ENCODE results near the gene EXOC3. TPM values are rescaled to one million over a fixed set of nuclear protein-coding genes. Genes with fewer than 3 reads are reported as not detected.

EXOC3 gene
- total RNA-seq, 1 donor from 2014 or later = 19.2 TPM

DNA sequence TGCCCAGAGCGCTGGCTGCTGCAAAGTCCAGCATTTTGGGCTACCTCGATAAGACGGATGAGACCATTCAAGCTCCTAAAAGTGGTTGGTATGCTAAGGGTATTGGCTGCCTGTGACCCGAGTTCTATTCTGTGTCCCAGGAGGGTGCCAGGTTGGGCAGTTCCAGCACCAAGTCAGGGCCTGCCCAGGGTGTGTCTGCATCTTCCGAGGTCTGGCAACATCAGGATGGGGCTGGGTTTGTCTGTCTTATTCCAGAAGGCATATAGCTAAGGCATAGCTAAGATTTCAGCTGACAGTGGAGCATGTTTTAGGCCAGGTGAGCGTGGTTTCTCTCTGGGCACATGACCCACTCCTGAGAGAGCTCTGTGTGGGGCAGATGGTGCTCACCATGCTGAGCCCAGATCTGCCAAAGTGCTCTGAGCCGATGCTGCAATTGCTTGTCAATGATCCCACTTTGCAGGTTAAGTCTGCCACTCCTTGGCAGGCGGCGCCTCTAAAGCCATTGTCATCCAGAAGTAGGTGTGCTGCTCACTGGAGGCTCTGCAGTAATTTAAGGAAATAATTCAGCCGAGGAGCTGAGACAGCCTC is 73.5 kb downstream of the EXOC3 start:
- no peak overlapping the region for H2AFZ ChIP-seq (replicated peaks)
- no peak for DNase-seq (ENCODE audit: low spot score)
- no peaks in the 10 kb centered on the region for H3K36me3 ChIP-seq
- no peaks in the 10 kb centered on the region for H3K79me2 ChIP-seq (ENCODE audit: low read depth)
- peaks cover 16% of the 10 kb centered on the region for H3K4me1 ChIP-seq
- no peak overlapping the region for H3K4me2 ChIP-seq
- no peaks in the 10 kb centered on the region for H3K9me3 ChIP-seq (ENCODE audit: low read depth)
- Mint-ChIP-seq H3K27me3 (ENCODE audit: insufficient read depth, low read depth) (peaks cover 37% of the 10 kb centered on the region), H3K36me3 (no peaks in the 10 kb centered on the region), H3K4me1 (peaks cover 18% of the 10 kb centered on the region), H3K27ac (no peak overlapping the region), H3K4me3 (peak overlapping the region; percentile 18), H3K9me3 (no peaks in the 10 kb centered on the region)
- H3K27me3 ChIP-seq = peaks cover 77% of the 10 kb centered on the region
- H3F3A ChIP-seq (ENCODE audit: low read depth) = peaks cover 5% of the 10 kb centered on the region
- H3K9ac ChIP-seq = no peak overlapping the region
- peaks cover 4% of the 10 kb centered on the region for H4K20me1 ChIP-seq (ENCODE audit: low read depth)
- H3K27ac ChIP-seq = no peak overlapping the region
- TF ChIP-seq, protein P1, sequence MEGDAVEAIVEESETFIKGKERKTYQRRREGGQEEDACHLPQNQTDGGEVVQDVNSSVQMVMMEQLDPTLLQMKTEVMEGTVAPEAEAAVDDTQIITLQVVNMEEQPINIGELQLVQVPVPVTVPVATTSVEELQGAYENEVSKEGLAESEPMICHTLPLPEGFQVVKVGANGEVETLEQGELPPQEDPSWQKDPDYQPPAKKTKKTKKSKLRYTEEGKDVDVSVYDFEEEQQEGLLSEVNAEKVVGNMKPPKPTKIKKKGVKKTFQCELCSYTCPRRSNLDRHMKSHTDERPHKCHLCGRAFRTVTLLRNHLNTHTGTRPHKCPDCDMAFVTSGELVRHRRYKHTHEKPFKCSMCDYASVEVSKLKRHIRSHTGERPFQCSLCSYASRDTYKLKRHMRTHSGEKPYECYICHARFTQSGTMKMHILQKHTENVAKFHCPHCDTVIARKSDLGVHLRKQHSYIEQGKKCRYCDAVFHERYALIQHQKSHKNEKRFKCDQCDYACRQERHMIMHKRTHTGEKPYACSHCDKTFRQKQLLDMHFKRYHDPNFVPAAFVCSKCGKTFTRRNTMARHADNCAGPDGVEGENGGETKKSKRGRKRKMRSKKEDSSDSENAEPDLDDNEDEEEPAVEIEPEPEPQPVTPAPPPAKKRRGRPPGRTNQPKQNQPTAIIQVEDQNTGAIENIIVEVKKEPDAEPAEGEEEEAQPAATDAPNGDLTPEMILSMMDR (IDR thresholded peaks at IDR 0.05) = no peak
- TF ChIP-seq EZH2 (IDR thresholded peaks at IDR 0.05) (no peak), EZH2phosphoT487 (IDR thresholded peaks at IDR 0.05) (no peak)
- H3K4me3 ChIP-seq = no peak overlapping the region

Other genes starting within 250 kb of the EXOC3 start
- gene CCDC127, start 225.0 kb upstream of the EXOC3 start, total RNA-seq (ENCODE audit: low replicate concordance) = 7.0 TPM in 2 replicates
- gene SDHA, start 224.9 kb upstream of the EXOC3 start, total RNA-seq (ENCODE audit: low replicate concordance) = 47.1 and 48.5 TPM in 2 replicates
- 60.8 and 65.3 TPM in 2 replicates for gene PDCD6, start 171.5 kb upstream of the EXOC3 start, total RNA-seq (ENCODE audit: low replicate concordance)
- 0.34 and 0.68 TPM in 2 replicates for gene AHRR, start 121.5 kb upstream of the EXOC3 start, total RNA-seq (ENCODE audit: low replicate concordance)
- gene SLC9A3, start 81.3 kb downstream of the EXOC3 start, total RNA-seq (ENCODE audit: low replicate concordance) = 1.4 and 3.6 TPM in 2 replicates
- gene CEP72, start 169.2 kb downstream of the EXOC3 start, total RNA-seq (ENCODE audit: low replicate concordance) = 17.2 and 21.5 TPM in 2 replicates

Measured in neural progenitor cell (in vitro differentiated cells).